Activated naive CD8-positive, alpha-beta T cell treated with anti-CD3 and anti-CD28 coated beads, Interleukin-2, amount 50 U/mL, for 24 hours (primary cell): ENCODE measurements around the gene DMGDH.

ENCODE experiments used
- ATAC-seq: fragments of 150-1000 bp; cut with Tn5 transposase; one replicate; pipeline ENCODE4 v1.10.0; 2021
- DNase-seq: peaks from one replicate; pipeline ENCODE4 v3.0.0; 2021
- H3K27ac Mint-ChIP-seq: one replicate; pipeline ENCODE4 v1.8.0; 2021; ENCODE audit warnings: mild to moderate bottlenecking, mixed read lengths
- H3K27me3 Mint-ChIP-seq: one replicate; pipeline ENCODE4 v1.8.0; 2021; ENCODE audit warnings: mixed read lengths
- H3K36me3 Mint-ChIP-seq: one replicate; pipeline ENCODE4 v1.8.0; 2021; ENCODE audit warnings: low read depth, mixed read lengths
- H3K4me1 Mint-ChIP-seq: one replicate; pipeline ENCODE4 v1.8.0; 2021; ENCODE audit warnings: mixed read lengths
- H3K4me3 Mint-ChIP-seq: one replicate; pipeline ENCODE4 v1.8.0; 2021; ENCODE audit warnings: mild to moderate bottlenecking, moderate library complexity, mixed read lengths
- H3K9me3 Mint-ChIP-seq: one replicate; pipeline ENCODE4 v1.8.0; 2021; ENCODE audit warnings: mixed read lengths

Gene DMGDH

GRCh38 chr5:79042188-79042587 lies 27.3 kb downstream of the DMGDH start:
- no peak for DNase-seq
- H3K4me3 Mint-ChIP-seq, result no peak overlapping the region
- H3K4me1 Mint-ChIP-seq, result no peaks in the 10 kb centered on the region
- H3K36me3 Mint-ChIP-seq, result no peaks in the 10 kb centered on the region
- no peaks in the 10 kb centered on the region for H3K27me3 Mint-ChIP-seq
- H3K27ac Mint-ChIP-seq, result no peak overlapping the region
- peaks cover under 1% of the 10 kb centered on the region for H3K9me3 Mint-ChIP-seq
- ATAC-seq, result no peak

- Mint-ChIP-seq H3K4me1 (no peaks in the 10 kb centered on the region), H3K9me3 (peaks cover 6% of the 10 kb centered on the region), H3K27ac (no peak overlapping the region), H3K4me3 (no peak overlapping the region), H3K36me3 (no peaks in the 10 kb centered on the region), H3K27me3 (no peaks in the 10 kb centered on the region)
- ATAC-seq (no peak), DNase-seq (no peak)
Measured at GRCh38 chr5:79036769-79037168, 32.7 kb downstream of the DMGDH start.

GRCh38 chr5:79035237-79035636 lies 34.2 kb downstream of the DMGDH start:
- Mint-ChIP-seq H3K27me3 (no peaks in the 10 kb centered on the region), H3K4me3 (no peak overlapping the region), H3K9me3 (peaks cover 6% of the 10 kb centered on the region), H3K36me3 (no peaks in the 10 kb centered on the region), H3K27ac (no peak overlapping the region), H3K4me1 (no peaks in the 10 kb centered on the region)
- ATAC-seq (no peak), DNase-seq (no peak)

- peaks cover 6% of the 10 kb centered on the region for H3K9me3 Mint-ChIP-seq
- H3K27me3 Mint-ChIP-seq, result no peaks in the 10 kb centered on the region
- no peak overlapping the region for H3K27ac Mint-ChIP-seq
- DNase-seq (no peak), ATAC-seq (no peak)
- H3K4me1 Mint-ChIP-seq, result no peaks in the 10 kb centered on the region
- H3K4me3 Mint-ChIP-seq, result no peak overlapping the region
- no peaks in the 10 kb centered on the region for H3K36me3 Mint-ChIP-seq
Measured at GRCh38 chr5:79032782-79033181, 36.7 kb downstream of the DMGDH start.

- Mint-ChIP-seq H3K36me3 (no peaks in the 10 kb centered on the region), H3K27ac (no peak overlapping the region), H3K9me3 (peaks cover 5% of the 10 kb centered on the region), H3K4me3 (no peak overlapping the region), H3K27me3 (peaks cover 3% of the 10 kb centered on the region), H3K4me1 (no peaks in the 10 kb centered on the region)
- DNase-seq, result no peak
- ATAC-seq, result no peak
Measured at GRCh38 chr5:79032031-79032695, 37.3 kb downstream of the DMGDH start.

- Mint-ChIP-seq H3K36me3 (no peaks in the 10 kb centered on the region), H3K4me3 (no peak overlapping the region), H3K9me3 (no peaks in the 10 kb centered on the region), H3K4me1 (no peaks in the 10 kb centered on the region), H3K27ac (no peak overlapping the region), H3K27me3 (peaks cover 6% of the 10 kb centered on the region)
- ATAC-seq (no peak), DNase-seq (no peak)
Measured at GRCh38 chr5:79031485-79031867, 38.0 kb downstream of the DMGDH start.

GRCh38 chr5:79030663-79031484 lies 38.6 kb downstream of the DMGDH start:
- DNase-seq, result no peak
- no peak overlapping the region for H3K4me3 Mint-ChIP-seq
- H3K4me1 Mint-ChIP-seq, result no peaks in the 10 kb centered on the region
- H3K27ac Mint-ChIP-seq, result no peak overlapping the region
- H3K9me3 Mint-ChIP-seq, result no peaks in the 10 kb centered on the region
- peaks cover 10% of the 10 kb centered on the region for H3K27me3 Mint-ChIP-seq
- no peak for ATAC-seq
- no peaks in the 10 kb centered on the region for H3K36me3 Mint-ChIP-seq

- peak; percentile 70 for DNase-seq
- H3K4me1 Mint-ChIP-seq, result peaks cover 11% of the 10 kb centered on the region
- peaks cover 42% of the 10 kb centered on the region for H3K27me3 Mint-ChIP-seq
- H3K9me3 Mint-ChIP-seq, result no peaks in the 10 kb centered on the region
- ATAC-seq, result no peak
- H3K4me3 Mint-ChIP-seq, result peak overlapping the region; percentile 42
- no peaks in the 10 kb centered on the region for H3K36me3 Mint-ChIP-seq
- no peak overlapping the region for H3K27ac Mint-ChIP-seq
Measured at GRCh38 chr5:79025054-79025472, 44.4 kb downstream of the DMGDH start.

- Mint-ChIP-seq H3K4me1 (peaks cover 11% of the 10 kb centered on the region), H3K4me3 (no peak overlapping the region), H3K9me3 (no peaks in the 10 kb centered on the region), H3K27me3 (peaks cover 48% of the 10 kb centered on the region), H3K36me3 (no peaks in the 10 kb centered on the region), H3K27ac (no peak overlapping the region)
- DNase-seq, result no peak
- ATAC-seq, result no peak
Measured at GRCh38 chr5:79023947-79024346, 45.5 kb downstream of the DMGDH start.

- H3K4me1 Mint-ChIP-seq, result peaks cover 11% of the 10 kb centered on the region
- no peaks in the 10 kb centered on the region for H3K36me3 Mint-ChIP-seq
- peaks cover 50% of the 10 kb centered on the region for H3K27me3 Mint-ChIP-seq
Measured at GRCh38 chr5:79023348-79023747, 46.1 kb downstream of the DMGDH start.

GRCh38 chr5:79022771-79023170 lies 46.7 kb downstream of the DMGDH start:
- peaks cover 11% of the 10 kb centered on the region for H3K4me1 Mint-ChIP-seq
- no peak for DNase-seq
- no peaks in the 10 kb centered on the region for H3K36me3 Mint-ChIP-seq

More at GRCh38 chr5:79023348-79023747, 46.1 kb downstream of the DMGDH start:
- DNase-seq (no peak), ATAC-seq (no peak)
- Mint-ChIP-seq H3K4me3 (no peak overlapping the region), H3K9me3 (no peaks in the 10 kb centered on the region), H3K27ac (no peak overlapping the region)

GRCh38 chr5:79021753-79022152 lies 47.7 kb downstream of the DMGDH start:
- DNase-seq, result no peak
- H3K9me3 Mint-ChIP-seq, result no peaks in the 10 kb centered on the region
- H3K36me3 Mint-ChIP-seq, result no peaks in the 10 kb centered on the region
- H3K4me3 Mint-ChIP-seq, result no peak overlapping the region
- H3K4me1 Mint-ChIP-seq, result peaks cover 11% of the 10 kb centered on the region
- no peak overlapping the region for H3K27ac Mint-ChIP-seq
- H3K27me3 Mint-ChIP-seq, result peaks cover 50% of the 10 kb centered on the region
- ATAC-seq, result no peak

More at GRCh38 chr5:79022771-79023170, 46.7 kb downstream of the DMGDH start:
- H3K27me3 Mint-ChIP-seq, result peaks cover 54% of the 10 kb centered on the region
- H3K4me3 Mint-ChIP-seq, result no peak overlapping the region
- ATAC-seq, result no peak
- H3K27ac Mint-ChIP-seq, result no peak overlapping the region
- H3K9me3 Mint-ChIP-seq, result no peaks in the 10 kb centered on the region

GRCh38 chr5:79020861-79021561 lies 48.5 kb downstream of the DMGDH start:
- no peaks in the 10 kb centered on the region for H3K36me3 Mint-ChIP-seq
- ATAC-seq (no peak), DNase-seq (peak; percentile 54)
- no peak overlapping the region for H3K4me3 Mint-ChIP-seq
- peaks cover 49% of the 10 kb centered on the region for H3K27me3 Mint-ChIP-seq
- H3K9me3 Mint-ChIP-seq, result no peaks in the 10 kb centered on the region
- H3K4me1 Mint-ChIP-seq, result peaks cover 11% of the 10 kb centered on the region
- H3K27ac Mint-ChIP-seq, result no peak overlapping the region

GRCh38 chr5:79014631-79015030 lies 54.8 kb downstream of the DMGDH start:
- peaks cover 30% of the 10 kb centered on the region for H3K27me3 Mint-ChIP-seq
- H3K9me3 Mint-ChIP-seq, result peaks cover 8% of the 10 kb centered on the region
- ATAC-seq, result no peak
- no peaks in the 10 kb centered on the region for H3K4me1 Mint-ChIP-seq
- peaks cover 1% of the 10 kb centered on the region for H3K36me3 Mint-ChIP-seq
- no peak for DNase-seq
- no peak overlapping the region for H3K4me3 Mint-ChIP-seq
- H3K27ac Mint-ChIP-seq, result no peak overlapping the region

- H3K9me3 Mint-ChIP-seq, result peaks cover 8% of the 10 kb centered on the region
- no peaks in the 10 kb centered on the region for H3K4me1 Mint-ChIP-seq
- ATAC-seq, result no peak
- peaks cover 1% of the 10 kb centered on the region for H3K36me3 Mint-ChIP-seq
- H3K4me3 Mint-ChIP-seq, result no peak overlapping the region
- peaks cover 19% of the 10 kb centered on the region for H3K27me3 Mint-ChIP-seq
- DNase-seq, result no peak
- H3K27ac Mint-ChIP-seq, result no peak overlapping the region
Measured at GRCh38 chr5:79011869-79012268, 57.6 kb downstream of the DMGDH start.
